GM10847 (cell line): ENCODE measurements around the gene MRPS10.

Experiments
- POLR2A ChIP-seq: IDR thresholded peaks from 2 replicates; pipeline ENCODE4 v1.6.1; 2011; ENCODE audit not compliant: insufficient read length; ENCODE audit errors: extremely low read depth

Gene MRPS10

GRCh38 chr6:42226645-42227143 is 9.0 kb upstream of the MRPS10 start:
- TF ChIP-seq POLR2A, result no peak

GRCh38 chr6:42226161-42226611 is 8.5 kb upstream of the MRPS10 start:
- TF ChIP-seq POLR2A, result no peak

GRCh38 chr6:42225419-42225818 is 7.8 kb upstream of the MRPS10 start:
- TF ChIP-seq POLR2A, result no peak

- no peak for TF ChIP-seq POLR2A
These were observed 7.3 kb upstream of the MRPS10 start for GRCh38 chr6:42225029-42225339.

- no peak for TF ChIP-seq POLR2A
These were observed 6.8 kb upstream of the MRPS10 start for GRCh38 chr6:42224222-42225028.

- TF ChIP-seq POLR2A, result no peak
These were observed 4.8 kb upstream of the MRPS10 start for GRCh38 chr6:42222448-42222847.

GRCh38 chr6:42221546-42221945 is 3.9 kb upstream of the MRPS10 start:
- TF ChIP-seq POLR2A, result no peak

- TF ChIP-seq POLR2A, result no peak
These were observed 3.1 kb upstream of the MRPS10 start for GRCh38 chr6:42220807-42221206.

- TF ChIP-seq POLR2A, result no peak
These were observed 523 bp downstream of the MRPS10 start for GRCh38 chr6:42217157-42217518.

GRCh38 chr6:42212442-42212841 is 5.2 kb downstream of the MRPS10 start:
- no peak for TF ChIP-seq POLR2A

GRCh38 chr6:42211726-42212125 is 5.9 kb downstream of the MRPS10 start:
- TF ChIP-seq POLR2A, result no peak

GRCh38 chr6:42210551-42210950 is 7.1 kb downstream of the MRPS10 start:
- no peak for TF ChIP-seq POLR2A

GRCh38 chr6:42204768-42205282 is 12.8 kb downstream of the MRPS10 start:
- TF ChIP-seq POLR2A, result no peak

GRCh38 chr6:42203183-42203582 is 14.5 kb downstream of the MRPS10 start:
- TF ChIP-seq POLR2A, result no peak

GRCh38 chr6:42201382-42201781 is 16.3 kb downstream of the MRPS10 start:
- no peak for TF ChIP-seq POLR2A

GRCh38 chr6:42200035-42200434 is 17.6 kb downstream of the MRPS10 start:
- no peak for TF ChIP-seq POLR2A
